OCI-LY7 (cell line): ENCODE results near the gene SNRPD3. TPM values are rescaled to one million over a fixed set of nuclear protein-coding genes. Genes with fewer than 3 reads are reported as not detected.

Experiments used
- BruUV-seq: library from RNA; stranded (reverse); fragments of 400-500 nt; replicated peaks from 2 replicates; lab custom pipeline; 2021; lab: Mats Ljungman, UMichigan
- CTCF ChIA-PET: fragments of 300-600 bp; sonication (Branson Sonifier 250); formaldehyde crosslinking; loops from one replicate; lab custom pipeline; 2022; ENCODE audit warnings: antibody characterized with exemption; ENCODE audit not compliant: unreplicated experiment; lab: Charles Lee
- POLR2A ChIA-PET: fragments of 300-600 bp; sonication (Branson Sonifier 250); formaldehyde crosslinking; loops from one replicate; lab custom pipeline; 2022; ENCODE audit warnings: antibody characterized with exemption; lab: Charles Lee
- DNase-seq: peaks from one replicate; pipeline ENCODE4 v3.0.0-alpha.2; 2015; ENCODE audit warnings: low spot score
- H2AFZ ChIP-seq: fragments of 200-600 bp; sonication (generic), shearing (Covaris generic); 2 replicates; pipeline ENCODE4 v1.6.1; 2014; ENCODE audit warnings: mild to moderate bottlenecking, antibody characterized with exemption, low read length, moderate library complexity
- H3K27ac ChIP-seq: fragments of 200-600 bp; sonication (generic); 2 replicates; pipeline ENCODE4 v1.5.1; 2014; ENCODE audit warnings: mixed run types, low read depth, mild to moderate bottlenecking, moderate library complexity, low read length, inconsistent platforms; ENCODE audit not compliant: poor library complexity, severe bottlenecking
- H3K36me3 ChIP-seq: fragments of 200-600 bp; sonication (generic); 2 replicates; pipeline ENCODE4 v1.6.1; 2014; ENCODE audit warnings: mild to moderate bottlenecking, antibody characterized with exemption, low read length, moderate library complexity, mixed read lengths; ENCODE audit not compliant: insufficient read depth
- H3K4me1 ChIP-seq: fragments of 200-600 bp; sonication (generic); 2 replicates; pipeline ENCODE4 v1.5.1; 2014; ENCODE audit warnings: mild to moderate bottlenecking, low read length; ENCODE audit not compliant: insufficient read depth, poor library complexity, severe bottlenecking
- H3K4me2 ChIP-seq: fragments of 200-600 bp; sonication (generic); 2 replicates; pipeline ENCODE4 v1.6.1; 2014; ENCODE audit warnings: mild to moderate bottlenecking, low read length
- H3K4me3 ChIP-seq: fragments of 200-600 bp; sonication (generic); 2 replicates; pipeline ENCODE4 v1.5.1; 2014; ENCODE audit warnings: mild to moderate bottlenecking, low read depth, low read length; ENCODE audit not compliant: poor library complexity, severe bottlenecking
- H3K79me2 ChIP-seq: fragments of 200-600 bp; sonication (generic); 2 replicates; pipeline ENCODE4 v1.6.1; 2016; ENCODE audit warnings: low read depth, mild to moderate bottlenecking, low read length, moderate library complexity, mixed read lengths; ENCODE audit not compliant: insufficient read depth
- H3K9me2 ChIP-seq: fragments of 200-600 bp; sonication (generic); 2 replicates; pipeline ENCODE4 v1.6.1; 2016; ENCODE audit warnings: mild to moderate bottlenecking, low read length, mixed read lengths; ENCODE audit not compliant: insufficient read depth
- H3K9me3 ChIP-seq: fragments of 200-600 bp; sonication (generic); 2 replicates; pipeline ENCODE4 v1.6.1; 2014; ENCODE audit warnings: mild to moderate bottlenecking, mixed run types, low read length, mixed read lengths
- H4K20me1 ChIP-seq: fragments of 200-600 bp; sonication (generic); 2 replicates; pipeline ENCODE4 v1.6.1; 2014; ENCODE audit warnings: mild to moderate bottlenecking, antibody characterized with exemption, low read length, moderate library complexity, mixed read lengths; ENCODE audit not compliant: insufficient read depth
- CTCF ChIP-seq: fragments of 200-600 bp; sonication (generic); conservative IDR thresholded peaks from 2 replicates; pipeline ENCODE4 v1.5.1; 2014; ENCODE audit warnings: mild to moderate bottlenecking, antibody characterized with exemption, low read length, moderate library complexity, mixed read lengths
- EZH2phosphoT487 ChIP-seq: fragments of 200-600 bp; sonication (generic); IDR thresholded peaks from 2 replicates; pipeline ENCODE4 v1.6.1; 2018; ENCODE audit warnings: low read depth, borderline replicate concordance, mild to moderate bottlenecking, mixed run types, antibody characterized with exemption, low read length, moderate library complexity, mixed read lengths
- intact Hi-C: fragments of 100-400 bp; cut with micrococcal nuclease; formaldehyde crosslinking; loops from one replicate; pipeline ENCODE4 v1.10.0; 2022; ENCODE audit not compliant: unreplicated experiment
- total RNA-seq, 2 experiments: library from RNA; depleted of rRNA in 1 of 2; stranded (reverse); fragments of >200 nt in 1 of 2; shearing (Covaris generic) in 1 of 2; gene quantifications; 2 replicates each; pipeline ENCODE4 v1.2.3, GENCODE V29; 2014 to 2022

The SNRPD3 gene
- total RNA-seq, 2 experiments from 2014 or later, result 166 to 264 TPM

- intact Hi-C loops, result no loop called here
- H3K9me2 ChIP-seq, result no peaks in the 10 kb centered on the region
- H3K4me2 ChIP-seq, result peak overlapping the region; percentile 54
- peaks cover 75% of the 10 kb centered on the region for H3K36me3 ChIP-seq
- no peak overlapping the region for H2AFZ ChIP-seq
- ChIA-PET POLR2A (no interaction called here), CTCF (no interaction called here)
- no peaks in the 10 kb centered on the region for H3K9me3 ChIP-seq
- H3K4me1 ChIP-seq, result peaks cover 34% of the 10 kb centered on the region
- peak overlapping the region; percentile 3 for H3K4me3 ChIP-seq
- peaks cover 90% of the 10 kb centered on the region for H3K79me2 ChIP-seq
- peaks cover 42% of the 10 kb centered on the region for H4K20me1 ChIP-seq
- H3K27ac ChIP-seq, result peak overlapping the region; percentile 38
- no TSS peak for BruUV-seq
- TF ChIP-seq CTCF, result no peak
- DNase-seq, result peak; percentile 56
Observed at GRCh38 chr22:24559471-24559870, 3.7 kb downstream of the SNRPD3 start.

GRCh38 chr22:24563246-24563645, 7.4 kb downstream of the SNRPD3 start:
- Histone ChIP-seq H3K4me1 (peaks cover 17% of the 10 kb centered on the region), H3K9me3 (no peaks in the 10 kb centered on the region), H3K4me2 (no peak overlapping the region), H4K20me1 (peaks cover 33% of the 10 kb centered on the region), H3K9me2 (no peaks in the 10 kb centered on the region), H3K36me3 (peaks cover 90% of the 10 kb centered on the region), H3K79me2 (peaks cover 89% of the 10 kb centered on the region), H3K4me3 (no peak overlapping the region), H2AFZ (no peak overlapping the region), H3K27ac (no peak overlapping the region)
- DNase-seq, result no peak
- POLR2A ChIA-PET, result no interaction called here
- intact Hi-C loops, result no loop called here
- no peak for TF ChIP-seq EZH2phosphoT487
- no peak for TF ChIP-seq CTCF
- CTCF ChIA-PET, result no interaction called here
- BruUV-seq, result no TSS peak

- no TSS peak for BruUV-seq
- H3K27ac ChIP-seq, result no peak overlapping the region
- peaks cover 5% of the 10 kb centered on the region for H3K4me1 ChIP-seq
- H3K4me3 ChIP-seq, result no peak overlapping the region
- no peak overlapping the region for H3K4me2 ChIP-seq
- ChIA-PET CTCF (no interaction called here), POLR2A (interaction anchor here (0.6 kb wide), 1 partner anchor 369 kb away, joined by 5 read pairs; no protein-coding TSS in a partner anchor)
- no peak for DNase-seq
- no peaks in the 10 kb centered on the region for H3K9me3 ChIP-seq
- peaks cover 27% of the 10 kb centered on the region for H4K20me1 ChIP-seq
- H3K79me2 ChIP-seq, result peaks cover 76% of the 10 kb centered on the region
- TF ChIP-seq CTCF (no peak), EZH2phosphoT487 (no peak)
- no peak overlapping the region for H2AFZ ChIP-seq
- intact Hi-C loops, result no loop called here
- H3K9me2 ChIP-seq, result no peaks in the 10 kb centered on the region
- H3K36me3 ChIP-seq, result peaks cover 86% of the 10 kb centered on the region
Observed at GRCh38 chr22:24564376-24565058, 8.7 kb downstream of the SNRPD3 start.
